Measurements from ENCODE around the gene RAB8B.

The RAB8B gene

DNA sequence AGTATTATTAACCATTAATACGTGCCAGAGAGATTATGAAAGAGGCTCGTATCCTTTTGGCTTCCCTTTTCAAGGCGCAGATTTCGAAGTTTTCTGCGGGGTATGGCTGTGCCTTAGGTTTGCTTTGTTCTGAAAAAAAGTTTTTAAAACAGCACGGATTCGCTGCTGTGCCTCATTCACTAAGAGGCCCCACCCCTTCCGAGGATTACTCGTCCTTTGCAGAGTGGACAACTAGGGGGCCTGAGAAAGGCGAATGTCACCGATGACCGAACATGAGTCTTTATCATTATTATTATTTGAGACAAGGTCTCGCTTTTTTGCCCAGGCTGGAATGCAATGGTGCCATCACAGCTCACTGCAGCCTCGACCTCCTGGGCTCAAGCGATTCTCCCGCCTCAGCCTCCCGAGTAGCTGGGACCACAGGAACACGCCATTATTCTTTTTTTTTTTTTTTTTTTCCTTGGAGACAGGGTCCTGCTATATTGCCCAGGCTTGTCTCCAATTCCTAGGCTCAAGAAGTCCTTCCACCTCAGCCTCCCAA, 31.4 kb upstream of the RAB8B start:
- no peaks in the 10 kb centered on the region for H3K9me3 ChIP-seq (ENCODE audit: severe bottlenecking)
- DNase-seq (ENCODE audit: low spot score) (no peak), ATAC-seq (ENCODE audit: low read depth) (peak; percentile 39)
- TF ChIP-seq, protein P1, sequence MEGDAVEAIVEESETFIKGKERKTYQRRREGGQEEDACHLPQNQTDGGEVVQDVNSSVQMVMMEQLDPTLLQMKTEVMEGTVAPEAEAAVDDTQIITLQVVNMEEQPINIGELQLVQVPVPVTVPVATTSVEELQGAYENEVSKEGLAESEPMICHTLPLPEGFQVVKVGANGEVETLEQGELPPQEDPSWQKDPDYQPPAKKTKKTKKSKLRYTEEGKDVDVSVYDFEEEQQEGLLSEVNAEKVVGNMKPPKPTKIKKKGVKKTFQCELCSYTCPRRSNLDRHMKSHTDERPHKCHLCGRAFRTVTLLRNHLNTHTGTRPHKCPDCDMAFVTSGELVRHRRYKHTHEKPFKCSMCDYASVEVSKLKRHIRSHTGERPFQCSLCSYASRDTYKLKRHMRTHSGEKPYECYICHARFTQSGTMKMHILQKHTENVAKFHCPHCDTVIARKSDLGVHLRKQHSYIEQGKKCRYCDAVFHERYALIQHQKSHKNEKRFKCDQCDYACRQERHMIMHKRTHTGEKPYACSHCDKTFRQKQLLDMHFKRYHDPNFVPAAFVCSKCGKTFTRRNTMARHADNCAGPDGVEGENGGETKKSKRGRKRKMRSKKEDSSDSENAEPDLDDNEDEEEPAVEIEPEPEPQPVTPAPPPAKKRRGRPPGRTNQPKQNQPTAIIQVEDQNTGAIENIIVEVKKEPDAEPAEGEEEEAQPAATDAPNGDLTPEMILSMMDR (IDR thresholded peaks at IDR 0.05; ENCODE audit: poor library complexity, severe bottlenecking) = peak; percentile 31
- H3K36me3 ChIP-seq (ENCODE audit: low read depth) = peaks cover 31% of the 10 kb centered on the region
- no peaks in the 10 kb centered on the region for H3K4me1 ChIP-seq (ENCODE audit: insufficient read depth, poor library complexity, severe bottlenecking)
- H3K27me3 ChIP-seq (ENCODE audit: insufficient read depth, poor library complexity, severe bottlenecking) = no peaks in the 10 kb centered on the region
- H3K27ac ChIP-seq (ENCODE audit: poor library complexity, severe bottlenecking) = peak overlapping the region; percentile 81
- peak overlapping the region; percentile 87 for H3K4me3 ChIP-seq (ENCODE audit: severe bottlenecking)

DNA sequence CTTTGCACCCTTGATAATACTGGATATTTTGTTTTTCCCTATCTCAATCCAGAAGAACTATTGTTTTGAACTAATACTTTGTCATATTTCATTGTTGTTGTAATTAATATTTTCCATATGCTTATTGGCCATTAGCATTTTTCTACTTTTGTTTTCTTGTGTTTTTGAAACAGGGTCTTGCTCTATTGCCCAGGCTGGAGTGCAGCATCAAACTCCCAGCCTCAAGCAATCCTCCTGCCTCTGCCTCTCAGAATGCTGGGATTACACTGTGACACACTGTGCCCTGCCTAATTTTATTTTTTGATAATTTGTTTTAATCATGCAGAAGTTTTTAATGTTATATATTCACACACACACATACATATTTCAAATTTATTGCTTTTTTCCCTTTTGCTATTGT, 28.8 kb upstream of the RAB8B start:
- Histone ChIP-seq H3K4me3 (ENCODE audit: severe bottlenecking) (no peak overlapping the region), H3K9me3 (ENCODE audit: severe bottlenecking) (no peaks in the 10 kb centered on the region), H3K4me1 (ENCODE audit: insufficient read depth, poor library complexity, severe bottlenecking) (no peaks in the 10 kb centered on the region), H3K27ac (ENCODE audit: poor library complexity, severe bottlenecking) (no peak overlapping the region), H3K27me3 (ENCODE audit: insufficient read depth, poor library complexity, severe bottlenecking) (no peaks in the 10 kb centered on the region), H3K36me3 (ENCODE audit: low read depth) (peaks cover 5% of the 10 kb centered on the region; the same call in 1 of the 2 replicates)
- ATAC-seq (ENCODE audit: low read depth) = no peak
- DNase-seq (ENCODE audit: low spot score) = no peak
- TF ChIP-seq, protein P1 (IDR thresholded peaks at IDR 0.05; ENCODE audit: poor library complexity, severe bottlenecking) = no peak

DNA sequence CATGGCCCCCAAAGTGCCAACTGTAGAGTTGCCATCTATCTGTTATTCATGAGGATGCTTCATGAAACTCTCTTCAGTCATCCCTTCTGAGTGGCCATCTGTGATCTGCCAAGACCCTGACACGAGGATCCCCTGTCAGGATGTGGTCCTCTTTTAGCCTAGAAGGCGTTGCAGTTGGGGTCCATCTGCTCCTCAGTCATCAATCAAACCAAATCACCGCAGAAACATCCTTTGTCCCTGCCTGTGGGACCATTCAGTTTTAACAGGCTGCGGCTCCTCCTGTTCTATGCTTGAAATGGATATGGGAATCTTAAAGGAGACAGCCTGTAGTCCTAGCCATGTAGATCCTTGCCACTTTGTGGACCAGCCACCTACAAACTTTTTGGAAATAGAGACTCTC, 26.2 kb upstream of the RAB8B start:
- no peak overlapping the region for H3K27ac ChIP-seq (ENCODE audit: poor library complexity, severe bottlenecking)
- no peak overlapping the region for H3K4me3 ChIP-seq (ENCODE audit: severe bottlenecking)
- H3K9me3 ChIP-seq (ENCODE audit: severe bottlenecking) = no peaks in the 10 kb centered on the region
- DNase-seq (ENCODE audit: low spot score) (no peak), ATAC-seq (ENCODE audit: low read depth) (no peak)
- TF ChIP-seq, protein P1 (IDR thresholded peaks at IDR 0.05; ENCODE audit: poor library complexity, severe bottlenecking) = no peak
- no peaks in the 10 kb centered on the region for H3K4me1 ChIP-seq (ENCODE audit: insufficient read depth, poor library complexity, severe bottlenecking)
- H3K36me3 ChIP-seq (ENCODE audit: low read depth) = no peaks in the 10 kb centered on the region
- no peaks in the 10 kb centered on the region for H3K27me3 ChIP-seq (ENCODE audit: insufficient read depth, poor library complexity, severe bottlenecking)

DNA sequence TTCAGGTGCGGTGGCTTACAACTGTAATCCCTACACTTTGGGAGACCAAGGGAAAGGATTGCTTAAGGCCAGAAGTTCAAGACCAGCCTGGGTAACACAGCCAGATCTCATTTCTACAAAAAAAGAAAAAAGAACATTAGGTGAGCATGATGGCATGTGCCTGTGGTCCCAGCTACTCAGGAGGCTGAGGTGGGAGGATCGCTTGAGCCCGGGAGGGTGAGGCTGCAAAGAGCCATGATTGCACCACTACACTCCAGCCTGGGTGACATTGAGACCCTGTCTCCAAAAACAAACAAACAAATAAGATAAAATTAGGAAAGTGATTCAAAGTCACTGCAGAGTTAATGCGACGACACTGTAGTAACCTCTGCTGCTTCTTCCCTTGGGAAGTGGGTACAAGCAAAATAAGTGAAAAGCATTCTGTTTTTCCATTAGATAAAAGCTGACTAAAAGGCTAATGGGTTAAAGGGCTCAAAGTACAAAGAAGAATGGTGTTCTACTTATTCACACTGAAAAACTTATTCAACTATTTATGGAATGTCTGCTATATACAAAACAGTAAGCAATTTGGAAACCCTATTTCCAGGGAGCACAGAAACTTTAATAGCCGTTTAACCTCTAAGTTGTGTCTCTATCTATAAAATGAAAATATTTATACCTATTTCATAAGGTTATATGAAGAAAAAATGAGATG, 24.1 kb upstream of the RAB8B start:
- Histone ChIP-seq H3K4me1 (ENCODE audit: insufficient read depth, poor library complexity, severe bottlenecking) (no peaks in the 10 kb centered on the region), H3K36me3 (ENCODE audit: low read depth) (no peaks in the 10 kb centered on the region), H3K27me3 (ENCODE audit: insufficient read depth, poor library complexity, severe bottlenecking) (no peaks in the 10 kb centered on the region), H3K9me3 (ENCODE audit: severe bottlenecking) (no peaks in the 10 kb centered on the region), H3K27ac (ENCODE audit: poor library complexity, severe bottlenecking) (no peak overlapping the region), H3K4me3 (ENCODE audit: severe bottlenecking) (no peak overlapping the region)
- DNase-seq (ENCODE audit: low spot score) (no peak), ATAC-seq (ENCODE audit: low read depth) (no peak)
- TF ChIP-seq, protein P1 (IDR thresholded peaks at IDR 0.05; ENCODE audit: poor library complexity, severe bottlenecking) = no peak

DNA sequence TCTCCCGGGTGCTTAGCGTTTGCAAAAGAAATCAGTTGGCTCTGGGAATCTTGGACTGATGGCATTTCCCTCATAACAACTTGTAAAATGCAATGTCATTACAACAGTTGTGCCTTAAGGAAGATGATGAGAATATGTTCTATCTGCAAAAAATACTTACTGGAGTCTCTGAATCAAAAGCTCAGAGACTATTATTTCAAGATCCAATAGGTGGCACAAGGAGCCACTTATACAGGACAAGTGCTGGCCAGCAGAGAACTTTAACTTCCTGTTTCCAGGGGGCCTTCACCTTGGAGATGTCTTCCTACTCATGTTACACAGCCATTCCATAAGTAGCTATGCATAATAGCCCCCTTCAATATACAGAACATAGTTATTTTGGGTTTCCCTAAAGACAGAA, 23.2 kb upstream of the RAB8B start:
- Histone ChIP-seq H3K9me3 (ENCODE audit: severe bottlenecking) (no peaks in the 10 kb centered on the region), H3K27me3 (ENCODE audit: insufficient read depth, poor library complexity, severe bottlenecking) (no peaks in the 10 kb centered on the region), H3K27ac (ENCODE audit: poor library complexity, severe bottlenecking) (no peak overlapping the region), H3K36me3 (ENCODE audit: low read depth) (no peaks in the 10 kb centered on the region), H3K4me1 (ENCODE audit: insufficient read depth, poor library complexity, severe bottlenecking) (no peaks in the 10 kb centered on the region), H3K4me3 (ENCODE audit: severe bottlenecking) (no peak overlapping the region)
- no peak for DNase-seq (ENCODE audit: low spot score)
- TF ChIP-seq, protein P1 (IDR thresholded peaks at IDR 0.05; ENCODE audit: poor library complexity, severe bottlenecking) = peak; percentile 34
- ATAC-seq (ENCODE audit: low read depth) = peak; percentile 29; the same call in 1 of the 3 replicates

Data from RWPE2 (cell line).